ENCODE results near the gene TLL1. TPM values are rescaled to one million over a fixed set of nuclear protein-coding genes. Genes with fewer than 3 reads are reported as not detected.

Gene TLL1
- total RNA-seq, 1 donor from 2014 or later: 7.8 TPM

DNA sequence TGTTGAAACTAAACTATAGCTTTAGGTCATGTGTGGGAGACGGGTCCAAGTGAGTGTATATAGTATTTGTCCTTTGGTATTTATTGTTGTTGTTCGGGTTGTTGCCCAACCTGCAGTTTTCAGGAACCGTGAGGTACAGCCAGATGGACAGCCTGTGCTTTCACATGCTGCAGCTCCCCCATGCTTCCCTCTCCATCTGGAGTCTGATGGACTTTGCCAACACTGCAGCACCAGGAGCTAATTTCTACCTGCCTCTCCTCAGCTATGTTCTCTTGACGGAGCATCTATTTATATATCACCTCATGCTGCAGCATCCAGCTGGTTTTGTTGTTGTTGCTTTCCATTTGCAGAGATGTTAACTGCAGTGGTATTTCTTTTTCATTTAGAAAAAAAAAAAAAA lies 80.1 kb downstream of the TLL1 start:
- no peaks in the 10 kb centered on the region for H3K36me3 ChIP-seq
- no peaks in the 10 kb centered on the region for H3K27me3 ChIP-seq
- no peaks in the 10 kb centered on the region for H3K4me1 ChIP-seq
- H3K27ac ChIP-seq: no peak overlapping the region
- H3K9me3 ChIP-seq: no peaks in the 10 kb centered on the region
- intact Hi-C loops (cut with DNase I): no loop called here
- no peak for DNase-seq (ENCODE audit: low spot score in 2 of 2)
- no peak overlapping the region for H3K4me3 ChIP-seq
- TF ChIP-seq, protein P1, sequence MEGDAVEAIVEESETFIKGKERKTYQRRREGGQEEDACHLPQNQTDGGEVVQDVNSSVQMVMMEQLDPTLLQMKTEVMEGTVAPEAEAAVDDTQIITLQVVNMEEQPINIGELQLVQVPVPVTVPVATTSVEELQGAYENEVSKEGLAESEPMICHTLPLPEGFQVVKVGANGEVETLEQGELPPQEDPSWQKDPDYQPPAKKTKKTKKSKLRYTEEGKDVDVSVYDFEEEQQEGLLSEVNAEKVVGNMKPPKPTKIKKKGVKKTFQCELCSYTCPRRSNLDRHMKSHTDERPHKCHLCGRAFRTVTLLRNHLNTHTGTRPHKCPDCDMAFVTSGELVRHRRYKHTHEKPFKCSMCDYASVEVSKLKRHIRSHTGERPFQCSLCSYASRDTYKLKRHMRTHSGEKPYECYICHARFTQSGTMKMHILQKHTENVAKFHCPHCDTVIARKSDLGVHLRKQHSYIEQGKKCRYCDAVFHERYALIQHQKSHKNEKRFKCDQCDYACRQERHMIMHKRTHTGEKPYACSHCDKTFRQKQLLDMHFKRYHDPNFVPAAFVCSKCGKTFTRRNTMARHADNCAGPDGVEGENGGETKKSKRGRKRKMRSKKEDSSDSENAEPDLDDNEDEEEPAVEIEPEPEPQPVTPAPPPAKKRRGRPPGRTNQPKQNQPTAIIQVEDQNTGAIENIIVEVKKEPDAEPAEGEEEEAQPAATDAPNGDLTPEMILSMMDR (IDR thresholded peaks at IDR 0.05): no peak

DNA sequence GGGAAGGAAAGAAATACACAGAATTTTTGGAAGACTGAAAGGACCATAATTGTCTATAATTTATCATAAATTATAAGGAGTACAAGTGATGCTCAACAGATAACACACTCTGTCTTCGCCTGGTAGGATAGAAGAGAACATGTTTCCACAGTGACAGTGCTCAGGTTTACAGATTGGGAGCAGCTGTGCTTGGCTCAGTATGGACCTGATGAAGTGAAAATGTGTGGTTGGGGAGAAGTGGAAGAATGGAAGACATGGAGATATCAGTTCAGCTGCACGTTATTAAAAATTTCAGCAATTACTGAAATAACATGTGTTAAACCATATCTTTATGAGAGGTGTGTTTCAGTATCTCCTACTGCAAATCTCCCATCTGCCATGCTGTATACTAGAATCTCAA lies 90.6 kb downstream of the TLL1 start:
- H3K27me3 ChIP-seq: no peaks in the 10 kb centered on the region
- no peaks in the 10 kb centered on the region for H3K36me3 ChIP-seq
- DNase-seq (ENCODE audit: low spot score in 2 of 2): no peak
- H3K27ac ChIP-seq: no peak overlapping the region
- intact Hi-C loops (cut with DNase I): no loop called here
- TF ChIP-seq, protein P1 (IDR thresholded peaks at IDR 0.05): no peak
- H3K4me1 ChIP-seq: no peaks in the 10 kb centered on the region
- H3K4me3 ChIP-seq: no peak overlapping the region
- no peaks in the 10 kb centered on the region for H3K9me3 ChIP-seq

DNA sequence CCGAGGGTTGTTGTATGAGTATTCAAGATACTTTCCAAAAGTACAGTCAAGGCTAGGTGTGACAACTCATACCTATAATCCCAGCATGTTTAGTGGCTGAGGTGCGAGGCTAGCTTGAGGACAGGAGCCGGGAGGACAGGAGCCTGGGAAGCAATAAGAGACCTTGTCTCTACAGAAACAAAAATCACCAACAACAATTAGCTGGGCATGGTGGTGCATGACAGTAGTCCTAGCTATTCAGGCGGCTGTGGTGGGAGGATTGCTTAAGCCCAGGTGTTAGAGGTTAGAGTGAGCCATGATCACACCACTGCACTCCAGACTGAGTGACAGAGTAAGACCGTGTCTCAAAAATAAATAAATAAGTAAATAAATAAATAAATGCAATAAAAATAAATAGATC lies 91.6 kb downstream of the TLL1 start:
- no peak overlapping the region for H3K27ac ChIP-seq
- TF ChIP-seq, protein P1 (IDR thresholded peaks at IDR 0.05): no peak
- DNase-seq (ENCODE audit: low spot score in 2 of 2): no peak
- H3K36me3 ChIP-seq: no peaks in the 10 kb centered on the region
- H3K4me1 ChIP-seq: no peaks in the 10 kb centered on the region
- no peaks in the 10 kb centered on the region for H3K9me3 ChIP-seq
- H3K27me3 ChIP-seq: no peaks in the 10 kb centered on the region
- H3K4me3 ChIP-seq: no peak overlapping the region
- intact Hi-C loops (cut with DNase I): no loop called here

DNA sequence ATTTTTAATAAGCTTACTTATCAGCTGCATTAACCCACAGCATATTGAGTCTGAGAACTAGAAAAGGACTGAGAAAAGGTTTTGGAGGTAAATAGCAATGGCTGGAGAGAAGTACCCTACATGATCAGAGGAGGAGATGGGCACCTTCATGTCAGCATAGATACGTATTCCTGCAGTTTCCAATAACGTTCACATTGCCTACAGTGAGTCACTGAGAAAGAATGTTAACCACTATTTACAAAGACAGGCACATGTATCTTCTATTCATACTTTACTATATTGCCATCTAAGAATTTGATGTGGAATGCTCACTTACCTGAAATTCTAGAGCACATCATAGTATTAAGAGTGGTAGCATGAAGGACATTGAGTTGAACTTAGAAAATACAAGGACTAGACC lies 92.5 kb downstream of the TLL1 start:
- Histone ChIP-seq H3K4me1 (no peaks in the 10 kb centered on the region), H3K27ac (no peak overlapping the region), H3K36me3 (no peaks in the 10 kb centered on the region), H3K4me3 (no peak overlapping the region), H3K27me3 (no peaks in the 10 kb centered on the region), H3K9me3 (no peaks in the 10 kb centered on the region)
- intact Hi-C loops (cut with DNase I): no loop called here
- TF ChIP-seq, protein P1 (IDR thresholded peaks at IDR 0.05): no peak
- DNase-seq (ENCODE audit: low spot score in 2 of 2): no peak

DNA sequence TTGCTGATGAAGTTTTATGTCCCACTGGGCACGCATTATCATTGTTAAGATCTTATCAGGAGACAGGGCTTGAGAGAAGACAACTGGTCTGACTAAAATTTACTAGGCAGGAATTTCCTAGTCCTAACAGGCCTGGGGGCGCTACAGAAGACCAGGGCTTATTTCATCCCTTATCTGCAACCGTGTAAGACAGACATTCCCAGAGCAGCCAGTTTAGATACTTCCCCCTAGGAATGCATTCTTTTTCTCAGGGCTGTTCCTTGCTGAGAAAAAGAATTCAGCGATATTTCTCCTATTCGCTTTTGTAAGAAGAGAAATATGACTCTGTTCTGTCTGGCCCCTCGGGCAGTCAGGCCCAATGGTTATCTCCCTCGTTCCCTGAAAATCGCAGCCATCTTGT lies 93.8 kb downstream of the TLL1 start:
- no peak overlapping the region for H3K27ac ChIP-seq
- TF ChIP-seq, protein P1 (IDR thresholded peaks at IDR 0.05): no peak
- no peak overlapping the region for H3K4me3 ChIP-seq
- no peaks in the 10 kb centered on the region for H3K27me3 ChIP-seq
- H3K36me3 ChIP-seq: no peaks in the 10 kb centered on the region
- no peak for DNase-seq (ENCODE audit: low spot score in 2 of 2)
- intact Hi-C loops (cut with DNase I): no loop called here
- no peaks in the 10 kb centered on the region for H3K4me1 ChIP-seq
- no peaks in the 10 kb centered on the region for H3K9me3 ChIP-seq

DNA sequence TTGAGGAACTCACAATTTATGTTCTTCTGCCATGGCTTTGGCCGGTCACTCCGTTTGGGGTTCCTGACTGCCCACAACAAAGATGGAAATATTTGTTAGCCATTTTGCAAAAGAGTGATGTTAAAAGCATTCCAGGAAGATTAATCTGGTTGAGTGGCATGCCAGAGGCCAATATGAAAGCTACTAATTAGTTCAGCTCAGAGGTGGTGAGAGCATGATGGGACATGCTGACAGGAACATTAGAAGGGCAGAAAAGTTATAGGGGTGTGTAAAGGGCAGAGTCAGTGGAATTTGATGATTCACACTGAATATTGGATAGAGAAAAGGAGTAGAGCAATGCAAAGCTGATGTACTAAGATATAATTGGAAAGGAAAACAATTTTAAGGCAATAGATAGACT lies 94.4 kb downstream of the TLL1 start:
- Histone ChIP-seq H3K27ac (no peak overlapping the region), H3K4me3 (no peak overlapping the region), H3K4me1 (no peaks in the 10 kb centered on the region), H3K36me3 (no peaks in the 10 kb centered on the region), H3K9me3 (no peaks in the 10 kb centered on the region), H3K27me3 (no peaks in the 10 kb centered on the region)
- intact Hi-C loops (cut with DNase I): no loop called here
- TF ChIP-seq, protein P1 (IDR thresholded peaks at IDR 0.05): no peak
- DNase-seq (ENCODE audit: low spot score in 2 of 2): no peak
